ENCODE data around the gene CXorf65. TPM values are rescaled to one million over a fixed set of nuclear protein-coding genes. Genes with fewer than 3 reads are reported as not detected.

The CXorf65 gene
- total RNA-seq, 4 donors from 2014 or later, result not detected

DNA sequence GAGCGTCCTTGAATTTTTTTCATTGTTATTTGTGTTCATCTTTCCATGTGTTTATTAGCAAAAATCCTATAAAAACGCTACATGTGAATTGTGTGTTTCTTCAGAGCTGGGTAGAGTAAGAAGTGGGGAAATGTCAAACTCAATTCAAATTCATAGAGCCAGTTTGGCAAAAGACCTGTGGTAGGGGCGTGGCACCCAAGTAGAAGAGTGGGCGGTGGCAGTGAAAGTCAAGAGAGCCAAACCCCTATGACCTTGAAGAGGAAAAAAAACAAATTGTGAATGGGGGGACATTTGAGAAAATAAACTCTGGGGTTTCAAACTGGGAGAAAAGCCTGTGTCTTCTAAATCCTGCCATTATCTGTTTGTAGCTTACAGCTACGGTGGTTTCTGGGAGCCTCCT, 15.3 kb downstream of the CXorf65 start:
- H3K36me3 ChIP-seq, result no peaks in the 10 kb centered on the region
- no peak overlapping the region for H3K27ac ChIP-seq
- intact Hi-C loops (cut with DNase I; ENCODE audit: low total_unique reads), result no loop called here
- WGBS, 2 donors (ENCODE audit: low coverage in 1 of 2), result 76 to 83% methylated on average over 3 to 5 of the region's 5 CpGs
- H3K4me1 ChIP-seq, result peaks cover 0 to 7% (median 2%) of the 10 kb centered on the region in 4 donors
- no peak overlapping the region for H3K4me3 ChIP-seq
- DNase-seq, result no peak
- in situ Hi-C loops (cut with MboI; ENCODE audit: low pct_ligation_motif_present in 1 of 4, low pct_unique_long_range_greater_than_20kb in 1 of 4, low sequenced_read_pairs in 3 of 4), result loop anchor here in 1 of 4 donors (25.0 kb wide), 1 partner anchor 96 kb away; no protein-coding TSS in a partner anchor
- H3K27me3 ChIP-seq, result no peaks in the 10 kb centered on the region
- no peaks in the 10 kb centered on the region for H3K9me3 ChIP-seq
- TF ChIP-seq POLR2A (IDR thresholded peaks at IDR 0.05) (no peak), CTCF (IDR thresholded peaks at IDR 0.05) (no peak), EP300 (IDR thresholded peaks at IDR 0.05; ENCODE audit: low read depth) (no peak), POLR2AphosphoS5 (IDR thresholded peaks at IDR 0.05) (no peak)

- H3K4me1 ChIP-seq, result no peaks in the 10 kb centered on the region
- in situ Hi-C loops (cut with MboI; ENCODE audit: low pct_ligation_motif_present in 1 of 4, low pct_unique_long_range_greater_than_20kb in 1 of 4, low sequenced_read_pairs in 3 of 4), result loop anchor here in 1 of 4 donors (25.0 kb wide), 1 partner anchor 101 kb away; no protein-coding TSS in a partner anchor
These were observed 20.6 kb downstream of the CXorf65 start for GRCh38 chrX:71085900-71086299.

DNA sequence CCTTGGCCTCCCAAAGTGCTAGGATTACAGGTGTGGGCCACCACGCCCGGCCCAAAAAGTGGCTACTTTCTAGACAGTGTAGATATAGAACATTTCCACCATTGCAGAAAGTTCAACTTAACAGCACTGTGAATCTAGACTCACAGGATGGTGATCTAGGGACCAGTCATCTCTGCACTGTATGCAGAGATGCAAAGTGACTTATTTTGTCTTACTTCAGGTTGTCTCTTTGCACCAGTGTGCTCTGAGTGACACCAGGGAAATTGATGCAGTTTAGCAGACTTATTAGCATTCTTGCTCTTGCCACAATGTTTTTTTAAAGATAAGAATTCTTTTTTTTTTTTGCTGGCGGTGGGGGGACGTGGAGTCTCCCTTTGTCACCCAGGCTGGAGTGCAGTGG, 23.7 kb downstream of the CXorf65 start:
- no peak for TF ChIP-seq POLR2AphosphoS5 (IDR thresholded peaks at IDR 0.05)
- no peak for TF ChIP-seq CTCF (IDR thresholded peaks at IDR 0.05)
- no peak for TF ChIP-seq POLR2A (IDR thresholded peaks at IDR 0.05)
- TF ChIP-seq EP300 (IDR thresholded peaks at IDR 0.05; ENCODE audit: low read depth), result no peak
- no peaks in the 10 kb centered on the region for H3K4me1 ChIP-seq
- in situ Hi-C loops (cut with MboI; ENCODE audit: low pct_ligation_motif_present in 1 of 4, low pct_unique_long_range_greater_than_20kb in 1 of 4, low sequenced_read_pairs in 3 of 4), result loop anchor here in 1 of 4 donors (25.0 kb wide), 1 partner anchor 104 kb away; no protein-coding TSS in a partner anchor
- H3K9me3 ChIP-seq, result no peaks in the 10 kb centered on the region
- DNase-seq, result no peak
- WGBS, 2 donors (ENCODE audit: low coverage in 1 of 2), result 60 to 88% methylated on average over 1 to 4 of the region's 4 CpGs
- H3K4me3 ChIP-seq, result no peak overlapping the region
- intact Hi-C loops (cut with DNase I; ENCODE audit: low total_unique reads), result no loop called here
- H3K36me3 ChIP-seq, result no peaks in the 10 kb centered on the region
- H3K27me3 ChIP-seq, result no peaks in the 10 kb centered on the region
- H3K27ac ChIP-seq, result no peak overlapping the region

More at GRCh38 chrX:71085900-71086299, 20.6 kb downstream of the CXorf65 start:
- TF ChIP-seq CTCF (IDR thresholded peaks at IDR 0.05) (no peak), POLR2AphosphoS5 (IDR thresholded peaks at IDR 0.05) (no peak), EP300 (IDR thresholded peaks at IDR 0.05; ENCODE audit: low read depth) (no peak), POLR2A (IDR thresholded peaks at IDR 0.05) (no peak)
- 35 to 57% methylated on average over 1 to 4 of the region's 4 CpGs for WGBS, 2 donors (ENCODE audit: low coverage in 1 of 2)
- Histone ChIP-seq H3K27ac (no peak overlapping the region), H3K27me3 (no peaks in the 10 kb centered on the region), H3K36me3 (no peaks in the 10 kb centered on the region), H3K4me3 (no peak overlapping the region), H3K9me3 (no peaks in the 10 kb centered on the region)
- no peak for DNase-seq
- intact Hi-C loops (cut with DNase I; ENCODE audit: low total_unique reads), result no loop called here

DNA sequence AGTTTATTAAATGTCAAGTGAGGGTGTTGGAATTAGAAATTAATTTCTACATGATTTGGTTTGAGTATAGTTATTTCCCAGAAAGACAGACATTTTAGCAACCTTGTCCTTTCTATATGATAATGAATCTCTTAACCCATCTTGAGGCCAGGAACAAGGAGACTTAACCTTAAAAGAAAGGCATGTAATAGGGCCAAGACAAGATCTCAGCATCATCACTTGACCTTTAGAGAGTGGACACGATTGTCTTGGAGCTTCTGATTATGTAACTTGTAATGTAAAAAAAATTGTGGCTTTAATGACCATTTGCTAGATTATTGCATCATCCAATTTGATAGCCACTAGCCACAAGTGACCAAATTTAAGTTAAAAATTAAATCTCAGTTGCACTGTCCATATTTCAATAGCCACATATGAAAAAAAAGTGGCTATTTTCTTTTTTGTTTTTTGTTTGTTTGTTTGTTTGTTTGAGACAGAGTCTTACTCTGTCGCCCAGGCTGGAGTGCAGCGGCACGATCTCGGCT, 24.4 kb downstream of the CXorf65 start:
- Histone ChIP-seq H3K27me3 (no peaks in the 10 kb centered on the region), H3K4me3 (no peak overlapping the region), H3K9me3 (no peaks in the 10 kb centered on the region), H3K36me3 (no peaks in the 10 kb centered on the region), H3K4me1 (no peaks in the 10 kb centered on the region), H3K27ac (no peak overlapping the region)
- no peak for DNase-seq
- in situ Hi-C loops (cut with MboI; ENCODE audit: low pct_ligation_motif_present in 1 of 4, low pct_unique_long_range_greater_than_20kb in 1 of 4, low sequenced_read_pairs in 3 of 4), result loop anchor here in 1 of 4 donors (25.0 kb wide), 1 partner anchor 105 kb away; no protein-coding TSS in a partner anchor
- TF ChIP-seq EP300 (IDR thresholded peaks at IDR 0.05; ENCODE audit: low read depth) (no peak), CTCF (IDR thresholded peaks at IDR 0.05) (no peak), POLR2AphosphoS5 (IDR thresholded peaks at IDR 0.05) (no peak)
- 80% methylated on average over 5 of the region's 5 CpGs; no CpG with 5 or more reads in 1 of the 2 donors for WGBS, 2 donors (ENCODE audit: low coverage in 1 of 2)
- intact Hi-C loops (cut with DNase I; ENCODE audit: low total_unique reads), result no loop called here
